ENCODE data around the gene WDFY2.
A peak's percentile ranks its signal among the peaks of the same experiment; 100 is the strongest.

Gene WDFY2

DNA sequence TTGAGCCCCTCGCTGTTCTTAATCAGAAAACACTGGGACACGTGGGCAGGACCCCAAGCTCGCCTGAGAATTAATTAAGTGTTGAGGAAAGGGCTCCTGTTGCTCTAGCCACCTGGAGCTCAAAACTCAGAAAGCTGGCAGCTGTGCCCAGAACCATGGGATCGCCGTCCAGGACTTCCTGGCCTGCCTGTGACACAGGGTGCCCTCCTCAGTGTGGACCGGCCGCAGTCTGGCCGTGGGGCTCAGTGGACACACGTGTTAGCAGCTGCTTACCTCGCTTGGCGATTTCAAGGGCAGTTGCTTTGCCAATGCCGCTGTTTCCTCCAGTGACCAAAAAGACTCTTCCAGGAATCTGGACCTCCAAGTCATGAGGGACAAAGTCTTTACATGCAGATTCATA is 215.0 kb downstream of the WDFY2 start:
- no peak for DNase-seq (ENCODE audit: low read depth)

DNA sequence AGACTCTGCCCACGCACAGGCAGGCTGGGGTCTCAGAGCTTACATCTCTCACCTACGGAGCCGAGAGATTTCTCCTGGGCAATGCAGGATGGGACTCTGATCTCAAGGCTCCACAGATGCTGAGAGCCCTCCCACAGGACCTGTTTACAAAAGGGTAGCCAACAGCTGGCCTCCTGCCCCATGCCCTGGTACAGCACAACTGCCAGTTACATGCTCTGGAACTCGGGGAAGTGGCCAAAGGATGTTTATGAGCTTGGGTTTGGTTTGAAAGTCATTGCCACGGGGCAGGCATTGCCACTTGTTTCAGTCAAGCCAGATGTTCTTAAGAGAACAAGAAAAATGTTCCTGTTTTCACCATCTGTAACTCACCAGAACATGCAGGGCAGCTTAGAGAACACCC is 216.2 kb downstream of the WDFY2 start:
- no peak for DNase-seq (ENCODE audit: low read depth)

DNA sequence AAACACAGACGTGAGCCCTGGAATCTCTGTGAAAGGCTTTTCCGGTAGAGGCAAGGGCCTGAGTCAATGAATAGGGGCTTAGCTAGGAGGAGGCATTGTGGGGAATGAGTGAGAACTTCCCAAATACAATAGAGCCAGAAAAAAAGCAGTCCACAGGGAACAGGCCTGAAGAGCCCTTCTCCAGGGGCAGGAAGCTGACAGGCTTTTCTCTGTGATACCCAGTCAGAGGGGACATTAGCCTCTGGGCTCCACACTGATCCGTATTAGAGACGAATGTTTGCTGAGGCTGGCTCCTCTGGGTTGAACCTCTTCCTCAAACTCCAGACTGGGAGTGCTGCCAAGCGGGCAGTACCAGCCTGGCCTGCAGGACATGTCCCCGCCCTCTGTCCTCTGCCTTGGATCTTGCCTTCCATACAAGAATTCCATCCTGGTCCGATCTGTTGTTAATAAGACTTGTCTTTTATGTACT is 217.4 kb downstream of the WDFY2 start:
- no peak for DNase-seq (ENCODE audit: low read depth)

DNA sequence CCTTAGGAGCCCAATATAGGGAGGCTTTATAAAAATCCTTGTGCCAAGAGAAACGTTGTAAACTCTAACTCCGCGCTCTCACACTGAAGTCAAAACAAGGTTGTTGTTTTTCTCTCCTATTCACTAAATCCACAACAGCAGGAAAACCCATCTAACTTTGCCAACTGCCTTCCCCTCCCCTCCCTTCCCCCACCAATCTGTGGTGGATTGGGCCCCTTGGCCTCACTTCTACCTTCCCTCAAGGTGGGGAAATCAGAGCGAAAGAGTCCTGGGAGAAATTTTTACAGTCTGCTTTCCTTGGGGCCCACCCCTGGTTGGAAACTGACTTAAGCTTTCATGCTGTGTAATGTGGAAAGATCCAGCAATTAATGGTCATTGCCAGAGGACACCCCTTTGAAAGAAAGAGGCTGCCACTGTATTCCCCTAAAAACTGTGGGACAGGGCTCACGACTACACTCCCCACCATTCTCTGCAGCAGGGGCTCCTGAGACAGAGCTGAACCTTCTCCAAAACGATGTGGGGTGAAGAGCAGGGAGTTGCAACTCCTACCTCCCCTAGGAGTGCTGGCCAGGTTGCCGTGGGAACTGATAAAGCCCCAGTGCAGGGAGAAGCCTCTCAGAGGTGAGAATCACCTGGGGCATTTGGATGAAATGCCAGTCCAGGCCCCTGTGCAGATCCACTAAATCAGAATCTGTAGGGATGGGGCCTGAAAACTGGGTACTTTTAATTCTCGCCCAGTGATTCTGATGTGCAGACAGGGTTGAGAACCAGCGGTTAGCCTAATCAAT is 218.6 kb downstream of the WDFY2 start:
- DNase-seq (ENCODE audit: low read depth): no peak

DNA sequence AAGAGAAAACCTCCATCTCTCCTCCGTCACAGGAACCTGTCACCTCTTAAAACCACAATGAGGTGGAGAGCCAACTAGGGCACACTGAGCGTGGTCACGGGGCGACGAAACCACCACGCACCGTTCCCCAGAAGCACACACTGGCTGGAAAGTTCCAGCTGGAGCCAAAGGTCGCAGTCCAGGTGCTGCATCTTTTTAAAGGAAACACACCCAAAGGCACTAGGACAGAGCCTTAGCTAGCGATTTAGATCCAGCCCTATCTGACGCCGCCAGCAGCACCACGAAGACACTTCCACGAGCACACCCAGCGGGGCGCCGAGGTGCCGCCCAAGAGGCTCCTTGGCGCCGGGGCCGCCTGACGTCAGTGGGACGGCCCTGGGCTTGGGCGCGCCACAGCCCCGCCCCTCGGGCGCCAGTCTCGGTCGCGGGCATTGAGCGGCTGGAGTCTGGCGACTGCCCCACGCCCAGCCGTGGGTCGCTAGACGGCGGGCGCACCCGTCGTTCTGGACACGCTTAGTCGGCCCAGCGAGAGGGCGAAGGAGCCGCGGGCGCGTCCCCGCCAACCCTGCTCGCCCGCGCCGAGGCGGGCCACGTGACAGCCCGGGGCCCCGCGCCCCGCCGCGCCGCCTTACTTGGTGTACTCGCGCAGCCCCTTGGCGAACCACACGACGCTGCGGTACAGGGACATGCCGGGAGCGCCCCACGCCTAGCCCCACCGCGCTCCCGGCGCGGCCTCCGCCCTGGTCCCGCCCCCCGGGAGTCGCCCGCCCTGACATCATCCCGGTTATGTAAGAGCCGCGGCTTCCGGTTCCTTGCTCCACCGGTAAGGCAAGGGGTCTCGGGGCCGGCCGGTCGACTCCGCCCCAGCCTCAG is 219.4 kb downstream of the WDFY2 start, which contains the start of gene DHRS12:
Gene DHRS12, minus strand, starts transcription at position 742 of the 873 bp plus-strand sequence. CDS start 4,504 bp downstream, outside the sequence.
- peak; percentile 72 for DNase-seq (ENCODE audit: low read depth)

DNA sequence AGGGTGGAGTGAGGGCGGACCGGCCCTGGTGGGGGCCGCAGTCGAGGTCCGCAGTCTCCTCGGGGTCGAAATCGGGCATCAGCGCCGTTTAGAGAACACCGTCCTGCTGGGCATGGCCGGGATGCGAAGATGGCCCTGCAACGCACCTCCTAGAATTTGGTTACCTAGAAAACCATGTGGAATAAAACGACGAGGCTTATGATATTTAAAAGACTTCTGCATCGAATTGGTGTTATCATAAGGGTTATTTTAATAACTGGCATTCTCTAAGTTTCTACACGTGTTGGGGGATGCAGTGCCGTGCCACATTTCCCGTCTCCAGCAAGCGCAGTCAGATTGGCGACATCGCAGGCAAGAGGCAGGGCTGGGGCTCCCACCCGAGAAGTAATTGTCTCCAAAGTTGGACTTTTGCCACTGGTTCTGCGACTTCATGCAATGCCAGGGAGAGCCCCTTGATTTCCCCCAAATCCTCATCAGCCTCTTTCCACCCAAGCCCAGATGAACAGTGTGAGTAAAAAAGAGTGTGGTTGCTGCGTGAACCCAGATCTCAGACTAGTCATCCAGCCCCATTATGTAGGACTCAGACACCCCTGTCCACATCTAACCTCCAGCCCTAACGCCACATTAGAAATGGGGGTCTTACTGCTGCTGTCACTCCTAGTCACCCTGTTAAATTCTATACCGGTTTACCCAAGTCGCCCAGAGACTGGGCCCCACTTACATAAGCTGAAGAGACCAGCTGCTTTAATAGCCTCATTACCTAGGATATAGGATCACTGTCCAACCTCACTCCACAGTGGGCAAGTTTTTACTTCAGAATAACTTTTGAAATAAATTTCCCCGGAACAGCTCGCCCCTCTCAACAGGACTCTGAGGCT is 220.3 kb downstream of the WDFY2 start:
- DNase-seq (ENCODE audit: low read depth): no peak

DNA sequence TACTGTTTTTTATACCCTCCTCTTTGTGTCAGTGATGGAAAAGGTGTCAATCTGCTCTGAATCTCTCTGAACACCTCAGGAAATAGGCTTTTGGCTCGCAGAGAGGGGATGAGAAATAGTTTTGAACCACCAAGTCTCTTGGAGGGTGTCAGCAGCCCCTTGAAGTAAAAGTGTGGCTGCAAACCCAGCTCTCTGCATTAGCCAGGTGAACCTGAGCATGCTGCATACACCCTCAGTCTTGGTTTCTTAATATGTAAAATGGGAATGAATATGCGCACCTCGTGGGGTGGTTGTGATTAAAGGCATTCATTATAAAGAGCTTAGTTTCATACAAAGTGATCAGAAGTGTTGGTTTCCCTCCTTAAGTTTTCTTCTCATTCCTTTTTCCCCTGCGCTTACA is 221.1 kb downstream of the WDFY2 start:
- no peak for DNase-seq (ENCODE audit: low read depth)

DNA sequence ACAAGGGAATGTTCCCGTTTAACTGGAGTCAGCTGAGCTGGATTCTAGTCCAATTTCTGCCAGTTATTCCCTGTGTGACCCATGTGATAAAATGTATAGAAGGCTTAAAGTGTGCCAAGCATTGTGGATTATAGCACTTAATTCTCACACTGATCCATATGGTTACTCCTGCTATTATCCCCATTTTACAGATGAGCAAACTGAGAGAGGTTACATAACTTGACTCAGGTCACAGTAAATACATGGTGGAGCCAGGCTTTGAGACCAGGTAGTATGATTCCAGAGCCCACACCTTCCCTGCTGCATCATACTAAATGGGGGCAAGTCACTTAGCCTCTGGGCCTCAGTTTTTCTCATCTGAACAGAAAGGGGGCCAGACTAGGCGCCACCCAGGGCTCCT is 221.7 kb downstream of the WDFY2 start:
- no peak for DNase-seq (ENCODE audit: low read depth)

DNA sequence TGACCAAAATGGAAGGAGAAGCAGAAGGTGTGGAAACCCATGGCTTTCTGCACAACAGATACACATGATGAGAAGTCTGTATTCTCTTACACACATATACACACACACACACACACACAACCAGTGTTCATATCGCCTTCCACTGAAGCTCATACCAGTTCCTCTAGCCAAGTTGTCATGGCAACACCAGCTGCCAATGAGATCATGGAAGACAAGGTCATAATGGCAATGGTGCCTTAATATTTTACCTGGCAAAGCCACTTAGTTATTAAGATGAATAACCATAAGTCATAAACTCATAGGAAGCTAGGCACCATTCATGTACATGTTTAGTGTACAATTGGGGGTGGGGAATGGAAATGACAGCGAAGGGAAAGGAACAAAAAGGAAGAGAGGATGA is 222.3 kb downstream of the WDFY2 start:
- DNase-seq (ENCODE audit: low read depth): no peak

DNA sequence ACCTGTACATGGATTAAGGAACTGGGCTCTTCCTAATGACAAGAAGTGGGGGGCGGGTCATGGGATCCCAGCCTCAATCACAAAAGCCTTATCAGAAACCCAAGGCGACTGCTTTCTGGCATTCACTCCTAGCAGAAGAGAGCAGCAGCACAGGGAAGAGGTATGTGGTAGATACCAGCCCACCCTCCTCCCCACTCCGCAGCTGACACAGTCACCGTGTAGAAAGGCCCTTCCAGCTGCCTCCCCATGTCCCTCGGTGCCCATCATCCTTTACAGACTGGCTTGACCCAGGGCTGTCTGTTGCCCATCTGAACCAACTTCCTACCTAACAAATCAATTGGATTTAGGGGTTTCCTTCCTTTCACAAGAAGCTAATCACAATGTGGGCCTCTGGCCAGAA is 222.8 kb downstream of the WDFY2 start:
- no peak for DNase-seq (ENCODE audit: low read depth)

DNA sequence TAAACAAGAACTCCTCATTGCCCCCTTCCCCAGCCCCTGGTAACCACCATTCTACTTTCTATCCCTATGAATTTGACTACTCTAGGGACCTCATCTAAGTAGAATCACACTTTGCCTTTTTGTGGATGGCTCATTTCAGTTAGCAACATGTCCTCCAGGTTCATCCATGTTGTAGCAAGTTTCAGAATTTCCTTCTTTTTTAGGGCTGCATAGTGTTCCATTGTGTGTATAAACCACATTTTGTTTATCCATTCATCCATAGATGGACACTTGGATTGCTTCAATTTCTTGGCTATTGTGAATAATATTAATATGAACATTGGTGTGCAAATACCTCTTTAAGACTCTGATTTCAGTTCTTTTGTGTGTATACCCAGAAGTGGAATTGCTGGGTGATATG is 224.5 kb downstream of the WDFY2 start:
- no peak for DNase-seq (ENCODE audit: low read depth)

DNA sequence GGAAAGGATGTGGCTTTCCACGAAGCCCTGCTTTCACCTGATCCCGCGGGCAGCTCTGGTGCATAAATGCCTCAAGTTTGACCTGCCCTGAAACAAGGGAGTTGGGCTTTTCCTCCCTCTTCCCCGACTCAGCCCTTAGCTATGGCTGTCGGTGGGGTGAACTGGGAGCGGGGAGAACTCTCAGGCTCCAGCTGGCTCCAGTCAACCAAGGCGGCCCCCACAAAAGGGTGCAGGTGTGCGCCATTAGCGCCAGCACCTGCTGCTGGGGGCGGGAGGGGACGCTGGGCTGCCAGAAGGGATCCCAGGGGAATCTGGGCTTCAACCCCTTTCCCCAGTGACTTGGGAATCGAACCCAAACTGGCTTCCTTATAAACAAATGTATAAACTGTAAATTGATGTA is 226.8 kb downstream of the WDFY2 start:
- DNase-seq (ENCODE audit: low read depth): no peak

DNA sequence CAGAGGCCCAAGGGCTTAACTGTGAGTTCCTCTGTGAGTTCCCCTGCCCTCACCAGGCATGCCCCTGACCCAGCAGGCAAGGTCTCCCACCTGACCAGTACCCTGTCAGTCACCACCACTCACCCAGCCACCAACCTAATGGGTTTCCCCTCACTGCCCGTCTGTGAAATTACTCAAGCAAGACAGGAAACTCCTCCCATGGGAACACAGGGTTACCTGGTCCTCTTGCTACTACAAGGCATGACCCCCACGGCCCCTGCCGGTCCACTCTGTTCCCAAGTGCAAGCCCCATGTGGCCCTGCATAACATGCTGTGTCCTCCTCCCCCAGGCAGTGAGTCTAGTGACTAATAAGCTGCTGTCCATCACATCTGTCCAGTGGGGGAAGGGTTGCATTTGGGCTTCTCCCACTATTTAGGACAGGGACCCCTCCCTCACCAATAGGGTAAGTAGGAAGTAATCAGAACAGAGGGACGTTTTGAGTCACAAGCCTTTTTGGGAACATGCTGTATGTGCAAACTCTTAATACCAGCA is 227.7 kb downstream of the WDFY2 start:
- DNase-seq (ENCODE audit: low read depth): no peak

DNA sequence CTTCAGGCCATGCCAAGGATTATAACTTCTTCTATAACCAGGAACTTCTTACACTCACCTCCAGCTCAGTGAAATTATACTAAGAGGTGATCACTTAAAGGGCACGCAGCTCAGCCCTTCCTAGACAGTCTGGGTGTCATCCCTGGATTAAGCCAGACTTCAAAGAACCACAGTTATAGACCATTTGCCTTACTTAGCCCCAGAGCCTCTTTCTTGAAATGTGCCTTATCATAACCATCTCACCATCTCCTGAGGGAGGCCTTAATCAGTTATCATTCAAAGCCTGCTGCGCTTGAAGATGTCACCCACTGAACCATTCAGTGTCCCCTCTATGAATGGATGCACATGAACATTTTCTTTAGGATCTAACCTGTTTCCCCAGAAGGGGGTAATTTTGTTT is 229.8 kb downstream of the WDFY2 start:
- DNase-seq (ENCODE audit: low read depth): no peak

DNA sequence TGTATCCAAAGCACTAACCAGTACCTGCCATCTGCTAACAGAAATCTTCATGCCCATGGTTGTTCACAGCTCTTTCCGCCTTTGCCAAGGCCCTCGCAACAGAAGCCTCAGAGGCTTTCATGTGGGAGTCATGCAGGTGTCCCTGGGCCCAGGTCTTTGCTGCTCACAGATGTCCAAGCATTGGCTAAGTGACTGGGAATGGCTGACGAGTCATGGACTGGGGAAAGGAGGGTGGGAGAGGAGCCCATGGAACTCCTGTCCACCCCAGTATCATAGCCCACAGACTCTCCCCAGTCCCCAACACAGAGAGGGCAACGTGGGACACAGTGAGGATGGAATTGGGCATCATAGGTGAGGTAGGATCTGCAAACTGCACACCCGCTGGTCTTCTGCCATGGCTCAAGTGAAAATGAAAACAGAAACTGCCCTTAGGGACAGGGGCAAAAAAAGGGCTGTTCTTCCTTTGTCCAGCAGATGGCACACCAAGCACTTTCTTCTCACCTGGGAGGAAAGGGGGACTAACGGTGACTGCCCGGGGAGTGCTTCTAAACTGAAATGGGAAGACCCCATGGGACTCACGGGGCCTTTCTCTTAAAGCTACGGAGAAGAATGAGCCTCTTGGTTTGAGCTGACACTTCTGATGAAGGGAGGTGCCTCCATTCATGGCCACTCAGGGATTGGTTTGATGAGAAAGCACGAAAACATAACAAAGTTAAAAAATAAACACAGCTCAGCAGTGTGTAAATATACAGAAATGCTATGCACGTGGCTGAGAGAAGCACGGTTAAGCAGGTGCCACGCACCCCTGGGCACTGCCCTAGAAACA is 230.8 kb downstream of the WDFY2 start:
- DNase-seq (ENCODE audit: low read depth): peak; percentile 60

DNA sequence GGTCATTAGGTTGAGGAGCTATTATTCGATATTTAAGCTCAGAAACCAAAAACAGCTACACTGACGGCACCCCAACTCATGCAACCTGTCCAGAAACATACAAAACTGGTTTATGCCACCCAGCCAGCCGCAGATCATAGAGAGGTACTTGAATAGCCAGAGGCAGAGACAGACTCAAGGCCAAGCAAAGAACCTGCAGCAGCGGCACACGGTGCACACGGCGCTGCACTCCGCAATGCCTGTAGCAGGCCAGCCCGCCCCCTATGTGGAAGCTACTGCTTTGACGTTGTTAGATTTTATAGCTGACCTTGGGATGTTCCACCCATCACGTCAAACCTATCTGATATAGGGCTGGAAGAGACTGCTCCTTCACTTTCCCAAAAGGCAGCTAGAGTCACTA is 231.6 kb downstream of the WDFY2 start:
- DNase-seq (ENCODE audit: low read depth): no peak

DNA sequence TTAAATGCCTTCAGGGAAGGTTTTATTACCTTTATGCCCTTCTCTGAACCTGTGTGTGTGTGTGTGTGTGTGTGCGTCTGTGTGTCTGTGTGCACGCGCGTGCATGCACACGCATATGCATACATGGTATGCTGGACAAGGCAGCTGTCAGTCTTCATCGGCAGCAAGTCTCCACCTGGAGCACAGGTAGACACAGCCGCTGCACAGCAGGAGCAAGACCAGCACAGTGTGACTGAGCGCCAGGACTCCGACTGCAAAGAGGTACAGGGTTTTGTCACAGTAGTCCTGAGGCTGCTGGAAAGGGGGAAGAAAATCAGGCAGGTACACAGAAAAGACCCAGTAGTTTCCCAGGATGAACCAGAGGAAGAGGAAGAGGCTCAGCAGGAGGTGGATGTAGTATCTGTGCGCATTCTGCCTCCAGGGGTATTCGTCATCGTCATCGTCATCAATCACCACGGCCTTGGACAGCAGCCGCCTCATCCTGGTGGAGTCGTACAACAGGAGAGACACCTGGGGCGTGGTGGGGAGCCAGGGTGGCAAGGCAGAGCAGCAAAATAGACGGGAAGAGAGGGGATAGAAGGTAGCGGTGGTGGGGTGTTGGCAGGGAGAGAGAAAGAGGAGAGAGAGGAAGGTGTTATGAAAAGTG is 232.5 kb downstream of the WDFY2 start:
- DNase-seq (ENCODE audit: low read depth): no peak

All from activated T-cell treated with anti-CD3 and anti-CD28 coated beads for 1 hour (primary cell).